A549 (cell line): ENCODE data around the gene FEM1A. TPM values are rescaled to one million over a fixed set of nuclear protein-coding genes. Genes with fewer than 3 reads are reported as not detected.
"Not testable (repeated sequence)": the region's sequence is repeated elsewhere in the genome, so short reads cannot be mapped to it uniquely, and the experiment has no call there.

Source experiments
- ATAC-seq, 2 experiments: fragments of 200-7000 bp in 1 of 2; fragments of >200 bp in 1 of 2; cut with Nextera tagmentation in 1 of 2; cut with Tn5 transposase in 1 of 2; 3 replicates each; pipeline versions ENCODE4 v1.8.0 to v1.9.1; 2018 to 2020; ENCODE audit warnings: mild to moderate bottlenecking in 1 of 2, moderate library complexity in 1 of 2
- CTCF ChIA-PET: fragments of 300-600 bp; sonication (Branson Sonifier 250); formaldehyde crosslinking; extraction: SDS; loops from one replicate; lab custom pipeline; 2021; ENCODE audit warnings: antibody characterized with exemption, inconsistent platforms; lab: Yijun Ruan, JAX
- POLR2A ChIA-PET: fragments of 350-600 bp; formaldehyde crosslinking; extraction: SDS; loops from one replicate; lab custom pipeline; 2021; ENCODE audit warnings: antibody characterized with exemption, inconsistent platforms; lab: Yijun Ruan, JAX
- DNase-seq, 2 experiments: peaks; one replicate each; pipeline versions ENCODE4 v3.0.0 to v3.0.0-alpha.2; 2011 to 2016; ENCODE audit warnings: low read depth in 1 of 2, low spot score in 1 of 2
- FAIRE-seq: peaks from 2 replicates; lab custom pipeline; 2011; peaks lifted over from hg19 to GRCh38; lab: Jason Lieb, UNC
- H3K27ac ChIP-seq, 2 experiments: fragments of >200 bp; sonication (Bioruptor Twin); formaldehyde crosslinking; 3 replicates each; pipeline ENCODE4 v1.5.1; 2016 to 2017
- H3K4me1 ChIP-seq: fragments of >200 bp; sonication (Bioruptor Twin); formaldehyde crosslinking; 3 replicates; pipeline ENCODE4 v1.6.1; 2016
- H3K4me2 ChIP-seq: fragments of >200 bp; sonication (Bioruptor Twin); formaldehyde crosslinking; 3 replicates; pipeline ENCODE4 v1.6.1; 2016
- H3K4me3 ChIP-seq: fragments of >200 bp; sonication (Bioruptor Twin); formaldehyde crosslinking; 3 replicates; pipeline ENCODE4 v1.5.1; 2016
- H3K9me3 ChIP-seq: fragments of >200 bp; sonication (Bioruptor Twin); formaldehyde crosslinking; 3 replicates; pipeline ENCODE4 v1.6.1; 2016
- CBX2 ChIP-seq: fragments of 200-600 bp; sonication (generic); IDR thresholded peaks from 2 replicates; pipeline ENCODE4 v1.6.1; 2016; ENCODE audit warnings: low read depth, mild to moderate bottlenecking, borderline replicate concordance
- ESRRA ChIP-seq: fragments of 150-350 bp; IDR thresholded peaks from 2 replicates; pipeline ENCODE4 v1.6.1; 2014; ENCODE audit warnings: mild to moderate bottlenecking, low read length, borderline replicate concordance
- FOSL2 ChIP-seq, 2 experiments: fragments of 450-650 bp in 1 of 2; fragments of >200 bp in 1 of 2; sonication (Bioruptor Twin) in 1 of 2; formaldehyde crosslinking; IDR thresholded peaks; 2 replicates each; pipeline versions ENCODE4 v1.5.0 to v1.6.1; 2016 to 2020; ENCODE audit warnings: mild to moderate bottlenecking in 1 of 2, moderate library complexity in 1 of 2
- HEYL ChIP-seq: fragments of 250-450 bp; sonication (Bioruptor Pico); IDR thresholded peaks from 2 replicates; pipeline ENCODE4 v1.8.0; 2021; ENCODE audit warnings: mild to moderate bottlenecking, moderate library complexity
- HOXA7 ChIP-seq: fragments of 250-450 bp; sonication (Bioruptor Pico); IDR thresholded peaks from 2 replicates; pipeline ENCODE4 v1.5.0; 2020; ENCODE audit warnings: mild to moderate bottlenecking, moderate library complexity
- HOXB13 ChIP-seq: fragments of 250-450 bp; sonication (Bioruptor Pico); IDR thresholded peaks from 2 replicates; pipeline ENCODE4 v1.5.0; 2020; ENCODE audit warnings: low read depth, mild to moderate bottlenecking, moderate library complexity
- JUNB ChIP-seq: fragments of >200 bp; sonication (Bioruptor Twin); formaldehyde crosslinking; IDR thresholded peaks from 2 replicates; pipeline ENCODE4 v1.6.1; 2016
- KDM1A ChIP-seq: fragments of 200-600 bp; sonication (generic); IDR thresholded peaks from 2 replicates; pipeline ENCODE4 v1.6.1; 2016; ENCODE audit warnings: low read depth, mild to moderate bottlenecking
- MAZ ChIP-seq: fragments of 150-350 bp; IDR thresholded peaks from 2 replicates; pipeline ENCODE4 v1.6.1; 2014; ENCODE audit warnings: antibody characterized with exemption, low read depth, low read length, borderline replicate concordance
- NPAS2 ChIP-seq: fragments of 250-450 bp; sonication (Bioruptor Pico); IDR thresholded peaks from 2 replicates; pipeline ENCODE4 v1.8.0; 2022; ENCODE audit warnings: mild to moderate bottlenecking, moderate library complexity, borderline replicate concordance
- PHF8 ChIP-seq: fragments of 200-600 bp; sonication (generic); IDR thresholded peaks from 2 replicates; pipeline ENCODE4 v1.6.1; 2016; ENCODE audit warnings: low read depth, mild to moderate bottlenecking, antibody characterized with exemption, moderate library complexity, borderline replicate concordance
- RAD21 ChIP-seq, 2 experiments: fragments of >200 bp in 1 of 2; sonication (Bioruptor Twin) in 1 of 2; formaldehyde crosslinking in 1 of 2; IDR thresholded peaks in 1 of 2; conservative IDR thresholded peaks in 1 of 2; 2 replicates in 1 of 2; 3 replicates in 1 of 2; pipeline ENCODE4 v1.6.1; 2012 to 2018; ENCODE audit warnings: inconsistent platforms in 1 of 2
- RCOR1 ChIP-seq: fragments of 150-350 bp; IDR thresholded peaks from 2 replicates; pipeline ENCODE4 v1.6.1; 2014; ENCODE audit warnings: antibody characterized with exemption, low read length, low read depth
- RNF2 ChIP-seq: fragments of 200-600 bp; sonication (generic); IDR thresholded peaks from 2 replicates; pipeline ENCODE4 v1.6.1; 2016; ENCODE audit warnings: low read depth, mild to moderate bottlenecking, antibody characterized with exemption, moderate library complexity, borderline replicate concordance
- SREBF2 ChIP-seq: fragments of 450-650 bp; IDR thresholded peaks from 2 replicates; pipeline ENCODE4 v1.6.1; 2014; ENCODE audit warnings: mild to moderate bottlenecking, moderate library complexity
- TFCP2L1 ChIP-seq: fragments of 250-450 bp; sonication (Bioruptor Pico); IDR thresholded peaks from 2 replicates; pipeline ENCODE4 v1.5.0; 2021; ENCODE audit warnings: mild to moderate bottlenecking
- ZC3H11A ChIP-seq: fragments of 450-650 bp; IDR thresholded peaks from 2 replicates; pipeline ENCODE4 v1.6.1; 2014; ENCODE audit warnings: antibody characterized with exemption, mild to moderate bottlenecking
- ZSCAN20 ChIP-seq: fragments of 250-450 bp; sonication (Bioruptor Pico); IDR thresholded peaks from 2 replicates; pipeline ENCODE4 v1.8.0; 2022; ENCODE audit warnings: mild to moderate bottlenecking, moderate library complexity
- WGBS: methylation state at CpG from one replicate; pipeline ENCODE4 v1.1.6; 2017; ENCODE audit errors: missing lambda C conversion rate; 5-methylcytosine and 5-hydroxymethylcytosine counted together
- polyA plus RNA-seq, 4 experiments: library from polyadenylated mRNA; depleted of rRNA in 3 of 4; stranded (reverse); fragments of >200 nt; fragmentation: RNase III in 1 of 4; extraction: RNeasy Plus Mini Kit Qiagen cat#74134 plus additional on column Dnase treatment in 1 of 4; gene quantifications; 2 replicates in 3 of 4; 3 replicates in 1 of 4; pipeline ENCODE4 v1.2.3, GENCODE V29; 2011 to 2017
- TF ChIP-seq, protein P1 (sequence below): fragments of 150-350 bp; IDR thresholded peaks from 2 replicates; pipeline ENCODE4 v1.6.1; 2014; ENCODE audit warnings: low read depth, mild to moderate bottlenecking, low read length
- TF ChIP-seq, protein P2 (sequence below): IDR thresholded peaks from 2 replicates; pipeline ENCODE4 v1.6.1; 2012; ENCODE audit warnings: low read depth, borderline replicate concordance
- TF ChIP-seq, protein P3 (sequence below): fragments of 250-450 bp; sonication (Bioruptor Pico); IDR thresholded peaks from 2 replicates; pipeline ENCODE4 v1.5.0; 2021; ENCODE audit warnings: mild to moderate bottlenecking, moderate library complexity, borderline replicate concordance

Gene FEM1A
- polyA plus RNA-seq, 2 of the 4 experiments (the other 2 are of a cell fraction), result 3.2 to 4.1 TPM

DNA sequence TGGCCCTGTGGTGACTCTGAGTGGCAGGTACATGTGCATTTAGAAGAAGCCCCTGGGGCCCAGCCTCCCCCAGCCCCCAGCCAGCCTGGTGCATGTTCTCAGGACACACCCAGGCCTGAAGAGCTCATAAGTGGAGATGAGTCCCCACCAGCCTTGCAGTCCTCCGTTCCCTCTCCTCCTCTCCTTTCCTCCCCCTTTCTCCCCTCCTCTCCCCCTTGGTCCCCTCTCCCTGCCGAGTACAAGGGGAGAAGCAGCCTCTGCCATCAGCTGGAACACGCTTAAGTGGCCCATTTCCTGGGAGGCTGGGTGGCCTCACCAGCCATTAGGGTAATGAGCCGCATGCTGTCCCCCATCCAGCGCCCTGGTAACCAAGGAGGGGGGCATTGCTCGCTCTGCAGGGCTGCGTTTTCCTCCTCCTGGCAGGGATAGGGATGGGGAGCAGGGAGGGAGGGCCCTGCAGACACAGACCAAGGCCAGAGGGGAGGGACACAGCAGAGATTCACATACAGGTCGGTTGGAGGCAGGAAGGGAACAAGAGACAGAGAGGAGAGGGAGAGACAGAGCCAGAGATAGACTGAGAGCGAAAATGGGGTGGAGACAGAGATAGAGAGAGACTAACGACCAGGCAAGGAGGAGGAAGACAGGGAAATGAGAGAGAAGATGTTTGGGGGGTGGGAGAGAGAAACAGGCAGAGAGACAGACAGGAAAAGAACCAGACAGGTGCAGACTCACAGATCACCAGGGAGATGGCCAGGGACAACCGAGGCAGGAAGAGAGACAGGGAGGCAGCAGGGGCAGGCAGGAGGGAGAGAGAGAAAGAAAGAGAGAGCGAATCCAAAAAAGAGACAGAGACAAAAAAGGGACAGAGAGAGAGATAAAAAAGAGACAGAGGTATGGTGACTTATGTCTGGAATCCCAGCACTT lies 48.5 kb upstream of the FEM1A start:
- Histone ChIP-seq H3K4me1 (peaks cover 10% of the 10 kb centered on the region; the same call in 2 of the 3 replicates), H3K4me3 (no peak overlapping the region), H3K9me3 (no peaks in the 10 kb centered on the region), H3K27ac (no peak overlapping the region; a peak in 1 of 6 replicates), H3K4me2 (no peak overlapping the region)
- ATAC-seq, result no peak; a peak in 1 of 6 replicates
- CTCF ChIA-PET, result interaction anchor here (1.5 to 4.8 kb wide), 4 partner anchors 10 to 48 kb away, joined by 4 to 17 read pairs (median 8); partner anchors contain the start of gene FEM1A
- FAIRE-seq, result no peak
- WGBS, result 53% methylated on average over 6 of the region's 12 CpGs
- POLR2A ChIA-PET, result no interaction called here
- DNase-seq, result no peak
- no peak for TF ChIP-seq NPAS2 (CRISPR knock-in tag)

DNA sequence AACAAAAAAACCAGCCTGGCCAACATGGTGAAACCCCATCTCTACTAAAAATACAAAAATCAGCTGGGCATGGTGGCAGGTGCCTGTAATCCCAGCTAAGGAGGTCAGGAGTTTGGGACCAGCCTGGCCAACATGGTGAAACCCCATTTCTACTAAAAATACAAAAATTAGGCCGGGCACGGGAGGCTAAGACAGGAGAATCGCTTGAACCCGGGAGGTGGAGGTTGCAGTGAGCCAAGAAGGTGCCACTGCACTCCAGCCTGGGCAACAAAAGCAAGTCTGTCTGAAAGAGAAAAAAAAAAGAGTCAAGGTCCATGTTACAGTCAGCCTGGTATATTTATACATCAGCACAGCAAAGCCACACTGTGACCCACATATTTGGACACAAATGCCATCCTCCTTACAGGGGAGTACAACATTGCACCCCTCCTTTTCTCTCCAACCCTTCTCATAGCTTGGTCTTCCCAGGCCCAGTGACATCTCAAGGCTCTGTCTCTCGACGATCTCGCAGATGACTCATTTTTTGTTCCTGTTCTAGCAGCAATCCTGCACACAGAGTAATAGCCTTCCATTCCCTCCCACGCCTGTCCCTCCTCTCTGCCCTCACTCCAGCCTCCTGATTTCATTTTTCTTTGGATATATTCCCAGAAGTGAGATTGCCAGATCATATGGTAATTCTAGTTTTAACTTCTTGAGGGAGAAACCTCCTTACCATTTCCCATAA lies 46.9 kb upstream of the FEM1A start:
- CTCF ChIA-PET, result interaction anchor here (0.6 to 4.8 kb wide), 4 partner anchors 12 to 121 kb away, joined by 3 to 17 read pairs (median 4); partner anchors contain the start of gene FEM1A
- H3K27ac ChIP-seq, result peak overlapping the region in 1 of 2 experiments; percentile 42; a peak in 1 of 6 replicates
- DNase-seq, result peak in 1 of 2 experiments; percentile 52

DNA sequence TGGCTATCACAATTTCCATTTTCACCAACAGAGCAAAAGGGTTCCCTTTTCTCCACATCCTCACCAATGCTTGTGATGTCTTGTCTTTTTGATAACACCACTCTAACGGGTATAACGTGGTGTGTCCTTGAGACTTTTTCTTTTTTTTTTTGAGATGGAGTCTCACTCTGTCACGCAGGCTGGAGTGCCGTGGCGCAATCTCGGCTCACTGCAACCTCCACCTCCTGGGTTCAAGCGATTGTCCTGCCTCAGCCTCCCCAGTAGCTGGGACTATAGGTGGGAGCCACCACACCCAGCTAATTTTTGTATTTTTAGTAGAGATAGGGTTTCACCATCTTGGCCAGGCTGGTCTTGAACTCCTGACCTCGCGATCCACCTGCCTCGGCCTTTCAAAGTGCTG lies 46.4 kb upstream of the FEM1A start:
- POLR2A ChIA-PET, DNase-seq, FAIRE-seq, ATAC-seq, H3K9me3 ChIP-seq, H3K4me3 ChIP-seq: not testable (repeated sequence)
- Histone ChIP-seq H3K4me1 (peaks cover 10% of the 10 kb centered on the region; the same call in 2 of the 3 replicates), H3K27ac (peak overlapping the region in 1 of 2 experiments; percentile 42; a peak in 1 of 6 replicates), H3K4me2 (peak overlapping the region; percentile 17; the same call in 1 of the 3 replicates)
- CTCF ChIA-PET, result interaction anchor here (0.6 to 4.8 kb wide), 5 partner anchors 22 to 122 kb away, joined by 3 to 17 read pairs (median 4); partner anchors contain the start of gene FEM1A
- WGBS, result 78% methylated on average over 10 of the region's 10 CpGs

More for the DNA sequence above, 46.9 kb upstream of the FEM1A start:
- POLR2A ChIA-PET, result no interaction called here
- ATAC-seq (peak; percentile 77 to 93), FAIRE-seq (no peak)
- WGBS, result 17% methylated on average over 8 of the region's 8 CpGs
- H3K9me3 ChIP-seq, result no peaks in the 10 kb centered on the region
- peaks cover 10% of the 10 kb centered on the region; the same call in 2 of the 3 replicates for H3K4me1 ChIP-seq
- TF ChIP-seq FOSL2 (IDR thresholded peaks at IDR 0.05) (no peak; the same call in 1 of the 2 replicates), FOSL2 (CRISPR knock-in tag; IDR thresholded peaks at IDR 0.05) (peak; percentile 44; the same call in 1 of the 2 replicates), TFCP2L1 (CRISPR knock-in tag) (no peak)
- TF ChIP-seq, all 56 proteins: peak for 1
- H3K4me3 ChIP-seq, result no peak overlapping the region
- H3K4me2 ChIP-seq, result peak overlapping the region; percentile 17; the same call in 1 of the 3 replicates

DNA sequence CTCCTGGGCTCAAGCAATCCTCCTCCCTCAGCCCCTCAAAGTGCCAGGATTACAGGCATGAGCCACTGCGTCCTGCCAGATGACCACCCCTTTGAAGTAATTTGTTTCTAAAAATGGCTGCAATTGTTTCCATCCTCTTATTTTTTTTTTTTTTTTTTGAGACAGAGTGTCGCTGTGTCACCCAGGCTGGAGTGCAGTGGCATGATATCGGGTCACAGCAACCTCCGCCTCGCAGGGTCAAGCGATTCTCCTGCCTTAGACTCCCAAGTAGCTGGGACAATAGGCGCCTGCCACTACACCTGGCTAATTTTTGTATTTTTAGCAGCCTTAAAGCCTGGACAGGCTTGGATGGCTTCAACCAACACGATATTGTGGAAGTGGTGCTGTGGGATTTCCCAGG lies 45.5 kb upstream of the FEM1A start:
- no peak for FAIRE-seq
- Histone ChIP-seq H3K4me2 (no peak overlapping the region), H3K27ac (no peak overlapping the region; a peak in 1 of 6 replicates), H3K4me3 (no peak overlapping the region), H3K9me3 (no peaks in the 10 kb centered on the region), H3K4me1 (peaks cover 10% of the 10 kb centered on the region; the same call in 2 of the 3 replicates)
- CTCF ChIA-PET, result interaction anchor here (0.6 to 4.8 kb wide), 5 partner anchors 13 to 73 kb away, joined by 3 to 17 read pairs (median 4); partner anchors contain the start of gene FEM1A
- POLR2A ChIA-PET, result no interaction called here
- DNase-seq, result no peak
- no peak for ATAC-seq
- 79% methylated on average over 6 of the region's 8 CpGs for WGBS
- TF ChIP-seq MAZ, result no peak
- no peak for TF ChIP-seq ZC3H11A
- no peak for TF ChIP-seq ZSCAN20 (CRISPR knock-in tag)
- TF ChIP-seq RAD21 (conservative IDR thresholded peaks at IDR 0.05 in 1 of 2, IDR thresholded peaks at IDR 0.05 in 1 of 2), result no peak
- TF ChIP-seq, protein P1, sequence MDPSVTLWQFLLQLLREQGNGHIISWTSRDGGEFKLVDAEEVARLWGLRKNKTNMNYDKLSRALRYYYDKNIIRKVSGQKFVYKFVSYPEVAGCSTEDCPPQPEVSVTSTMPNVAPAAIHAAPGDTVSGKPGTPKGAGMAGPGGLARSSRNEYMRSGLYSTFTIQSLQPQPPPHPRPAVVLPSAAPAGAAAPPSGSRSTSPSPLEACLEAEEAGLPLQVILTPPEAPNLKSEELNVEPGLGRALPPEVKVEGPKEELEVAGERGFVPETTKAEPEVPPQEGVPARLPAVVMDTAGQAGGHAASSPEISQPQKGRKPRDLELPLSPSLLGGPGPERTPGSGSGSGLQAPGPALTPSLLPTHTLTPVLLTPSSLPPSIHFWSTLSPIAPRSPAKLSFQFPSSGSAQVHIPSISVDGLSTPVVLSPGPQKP, result no peak
- TF ChIP-seq SREBF2, result no peak
- no peak for TF ChIP-seq RNF2
- no peak for TF ChIP-seq CBX2
- no peak for TF ChIP-seq RCOR1
- no peak for TF ChIP-seq JUNB
- TF ChIP-seq, protein P2, sequence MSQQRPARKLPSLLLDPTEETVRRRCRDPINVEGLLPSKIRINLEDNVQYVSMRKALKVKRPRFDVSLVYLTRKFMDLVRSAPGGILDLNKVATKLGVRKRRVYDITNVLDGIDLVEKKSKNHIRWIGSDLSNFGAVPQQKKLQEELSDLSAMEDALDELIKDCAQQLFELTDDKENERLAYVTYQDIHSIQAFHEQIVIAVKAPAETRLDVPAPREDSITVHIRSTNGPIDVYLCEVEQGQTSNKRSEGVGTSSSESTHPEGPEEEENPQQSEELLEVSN, result no peak
- no peak for TF ChIP-seq HOXA7 (CRISPR knock-in tag)
- no peak for TF ChIP-seq HOXB13 (CRISPR knock-in tag)
- TF ChIP-seq KDM1A, result no peak
- TF ChIP-seq ESRRA, result no peak
- TF ChIP-seq, protein P3, sequence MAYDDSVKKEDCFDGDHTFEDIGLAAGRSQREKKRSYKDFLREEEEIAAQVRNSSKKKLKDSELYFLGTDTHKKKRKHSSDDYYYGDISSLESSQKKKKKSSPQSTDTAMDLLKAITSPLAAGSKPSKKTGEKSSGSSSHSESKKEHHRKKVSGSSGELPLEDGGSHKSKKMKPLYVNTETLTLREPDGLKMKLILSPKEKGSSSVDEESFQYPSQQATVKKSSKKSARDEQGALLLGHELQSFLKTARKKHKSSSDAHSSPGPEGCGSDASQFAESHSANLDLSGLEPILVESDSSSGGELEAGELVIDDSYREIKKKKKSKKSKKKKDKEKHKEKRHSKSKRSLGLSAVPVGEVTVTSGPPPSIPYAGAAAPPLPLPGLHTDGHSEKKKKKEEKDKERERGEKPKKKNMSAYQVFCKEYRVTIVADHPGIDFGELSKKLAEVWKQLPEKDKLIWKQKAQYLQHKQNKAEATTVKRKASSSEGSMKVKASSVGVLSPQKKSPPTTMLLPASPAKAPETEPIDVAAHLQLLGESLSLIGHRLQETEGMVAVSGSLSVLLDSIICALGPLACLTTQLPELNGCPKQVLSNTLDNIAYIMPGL (CRISPR knock-in tag), result no peak
- no peak for TF ChIP-seq HEYL (CRISPR knock-in tag)
- TF ChIP-seq PHF8, result no peak
